Stimulated activated CD4-positive, alpha-beta T cell treated with anti-CD3 and anti-CD28 coated beads, Interleukin-1b, Interleukin-23, amount 100 ng/mL, for 24 hours (primary cell): ENCODE data around the gene SDK1.
"Not testable (repeated sequence)": the region's sequence is repeated elsewhere in the genome, so short reads cannot be mapped to it uniquely, and the experiment has no call there.

ENCODE experiments used
- DNase-seq, 4 experiments: peaks; one replicate each; pipeline ENCODE4 v3.0.0-alpha.2; 2020; ENCODE audit warnings: low read depth in 4 of 4, low spot score in 1 of 4

Gene SDK1

GRCh38 chr7:4234886-4235285 is 933.8 kb downstream of the SDK1 start:
- no peak for DNase-seq

- no peak for DNase-seq
These were observed 934.5 kb downstream of the SDK1 start for GRCh38 chr7:4235596-4235995.

GRCh38 chr7:4236389-4236788 is 935.3 kb downstream of the SDK1 start:
- no peak for DNase-seq

GRCh38 chr7:4236873-4237272 is 935.8 kb downstream of the SDK1 start:
- not testable (repeated sequence) for DNase-seq

- DNase-seq, result no peak
These were observed 936.5 kb downstream of the SDK1 start for GRCh38 chr7:4237296-4238235.

GRCh38 chr7:4238861-4239260 is 937.8 kb downstream of the SDK1 start:
- no peak for DNase-seq

- DNase-seq, result no peak
These were observed 939.0 kb downstream of the SDK1 start for GRCh38 chr7:4240042-4240441.

- DNase-seq, result no peak
These were observed 939.7 kb downstream of the SDK1 start for GRCh38 chr7:4240520-4241303.

GRCh38 chr7:4241304-4241612 is 940.2 kb downstream of the SDK1 start:
- no peak for DNase-seq

GRCh38 chr7:4241791-4242190 is 940.7 kb downstream of the SDK1 start:
- DNase-seq, result no peak

GRCh38 chr7:4242706-4243105 is 941.7 kb downstream of the SDK1 start:
- no peak for DNase-seq

- no peak for DNase-seq
These were observed 943.0 kb downstream of the SDK1 start for GRCh38 chr7:4244041-4244440.

- DNase-seq, result no peak
These were observed 943.6 kb downstream of the SDK1 start for GRCh38 chr7:4244635-4245034.

GRCh38 chr7:4245135-4245865 is 944.2 kb downstream of the SDK1 start:
- DNase-seq, result no peak

- DNase-seq, result no peak
These were observed 944.9 kb downstream of the SDK1 start for GRCh38 chr7:4245866-4246470.

- DNase-seq, result no peak
These were observed 945.5 kb downstream of the SDK1 start for GRCh38 chr7:4246536-4246935.

- no peak for DNase-seq
These were observed 946.2 kb downstream of the SDK1 start for GRCh38 chr7:4247106-4247876.

GRCh38 chr7:4248295-4248694 is 947.2 kb downstream of the SDK1 start:
- no peak for DNase-seq

GRCh38 chr7:4249241-4249640 is 948.2 kb downstream of the SDK1 start:
- no peak for DNase-seq

GRCh38 chr7:4255336-4255735 is 954.3 kb downstream of the SDK1 start:
- no peak for DNase-seq

GRCh38 chr7:4256286-4256685 is 955.2 kb downstream of the SDK1 start:
- DNase-seq, result no peak
